Measurements from ENCODE around the gene ELN.

ELN gene

DNA sequence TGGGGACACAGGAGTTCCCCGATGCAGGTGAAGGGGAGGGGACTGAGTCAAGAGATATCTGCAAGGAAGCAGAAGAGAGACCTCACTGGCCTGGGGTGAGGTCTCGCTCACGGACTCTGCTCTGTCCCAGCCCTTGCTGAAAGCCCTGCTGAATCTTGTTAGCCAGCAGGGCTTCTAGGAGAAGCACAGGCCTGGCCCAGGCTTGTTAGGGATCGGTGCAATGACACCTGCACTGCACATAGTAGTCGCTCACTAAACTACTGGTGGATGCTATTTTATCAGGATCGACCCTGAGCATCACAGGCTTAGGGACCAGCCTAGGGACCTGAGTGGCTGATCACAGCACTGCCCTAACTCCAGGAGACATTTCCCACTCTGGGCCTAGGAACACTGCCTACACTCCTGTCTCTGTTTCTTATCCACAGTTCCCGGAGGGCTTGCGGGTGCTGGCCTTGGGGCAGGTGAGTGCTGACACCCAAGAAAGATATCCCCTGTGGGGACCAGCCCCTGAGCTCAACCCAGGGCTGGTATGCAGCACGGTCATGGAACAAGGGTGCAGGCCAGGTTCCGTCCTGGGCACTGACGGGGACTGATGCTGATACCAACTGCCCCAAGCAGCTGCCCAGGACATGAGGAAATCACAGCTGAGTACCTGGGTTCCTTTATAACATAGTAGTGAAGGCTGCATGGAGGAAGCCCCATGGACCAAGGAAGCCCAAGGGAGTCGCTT, 13.0 kb downstream of the ELN start:
- TF ChIP-seq CTCF (IDR thresholded peaks at IDR 0.05): no peak

- no peak for TF ChIP-seq CTCF (IDR thresholded peaks at IDR 0.05)
Measured at GRCh38 chr7:74042746-74043522, 15.0 kb downstream of the ELN start.

- TF ChIP-seq CTCF (IDR thresholded peaks at IDR 0.05): no peak
Measured at GRCh38 chr7:74043523-74043951, 15.6 kb downstream of the ELN start.

DNA sequence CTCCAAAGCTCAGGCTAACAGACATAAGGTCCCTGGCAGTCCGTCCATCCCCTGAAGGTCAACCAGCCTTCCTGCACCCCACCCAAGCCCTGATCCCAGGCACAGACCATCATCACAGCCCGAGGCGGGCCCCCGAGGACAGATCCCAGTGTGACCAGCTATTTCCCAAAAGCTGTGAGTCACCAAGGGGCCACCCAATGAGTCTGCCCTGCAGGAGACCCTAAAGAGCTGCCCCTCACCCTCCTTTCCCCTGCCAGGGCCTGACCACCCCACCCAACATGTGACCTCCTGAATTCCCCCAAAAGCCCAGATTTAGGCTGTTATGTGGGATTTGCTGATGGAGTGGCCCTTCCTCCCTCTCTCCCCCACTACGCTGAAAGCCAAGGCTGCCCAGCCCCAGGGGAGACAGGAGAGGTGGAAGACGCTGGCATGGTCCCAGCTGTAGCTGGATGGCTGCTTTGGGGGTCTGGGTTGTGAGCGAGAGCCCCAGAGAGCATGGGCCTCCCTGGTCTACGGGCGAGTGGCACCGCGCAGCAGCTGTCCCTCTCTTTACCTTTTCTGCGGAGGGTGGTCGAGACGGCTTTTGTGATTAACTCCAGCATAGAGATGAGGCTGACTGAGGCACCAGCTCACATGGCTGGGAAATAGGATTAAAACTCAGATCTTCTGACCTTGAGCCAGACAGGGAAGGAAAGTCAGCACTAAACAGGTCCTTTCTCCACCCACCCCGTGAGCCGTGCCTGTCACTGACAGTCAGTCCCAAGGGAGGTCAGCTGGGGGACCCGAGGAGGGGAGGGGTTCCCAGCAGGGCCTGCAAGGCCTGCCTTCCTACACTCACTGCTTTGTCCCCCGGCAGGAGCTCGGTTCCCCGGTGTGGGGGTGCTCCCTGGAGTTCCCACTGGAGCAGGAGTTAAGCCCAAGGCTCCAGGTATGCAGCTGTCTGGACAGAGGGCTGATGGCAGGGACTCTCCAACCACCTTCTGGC, 16.7 kb downstream of the ELN start:
- TF ChIP-seq CTCF (IDR thresholded peaks at IDR 0.05): no peak

DNA sequence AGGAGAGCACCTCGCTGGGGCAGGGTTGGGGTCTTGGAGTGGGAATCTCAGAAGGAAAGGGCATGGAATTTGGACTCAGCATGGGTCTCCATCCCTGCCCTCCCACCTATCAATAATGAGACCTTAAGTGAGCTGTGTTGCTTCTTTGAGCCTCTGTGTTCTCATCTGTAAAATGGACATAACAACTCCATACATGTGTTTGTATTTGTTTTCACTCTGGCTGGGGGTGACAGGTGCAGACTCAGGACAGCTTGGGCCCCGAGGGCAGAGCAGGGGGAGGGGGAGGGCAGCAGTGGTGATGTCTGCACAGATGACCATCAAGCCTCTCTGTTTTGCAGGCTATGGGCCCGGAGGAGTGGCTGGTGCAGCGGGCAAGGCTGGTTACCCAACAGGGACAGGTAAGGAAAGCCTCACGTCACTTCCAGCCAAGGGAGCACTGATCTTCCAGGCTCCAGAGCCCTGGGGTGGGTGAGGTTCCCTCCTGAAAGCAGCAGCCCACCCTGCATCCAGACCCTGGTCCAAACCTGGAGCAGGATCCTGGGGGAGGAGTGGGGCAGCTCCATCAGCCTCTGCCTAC, 19.9 kb downstream of the ELN start:
- no peak for TF ChIP-seq CTCF (IDR thresholded peaks at IDR 0.05)

GRCh38 chr7:74048999-74049599, 21.1 kb downstream of the ELN start:
- TF ChIP-seq CTCF (IDR thresholded peaks at IDR 0.05): no peak
